ENCODE data around the gene KCNMA1.

Gene KCNMA1

DNA sequence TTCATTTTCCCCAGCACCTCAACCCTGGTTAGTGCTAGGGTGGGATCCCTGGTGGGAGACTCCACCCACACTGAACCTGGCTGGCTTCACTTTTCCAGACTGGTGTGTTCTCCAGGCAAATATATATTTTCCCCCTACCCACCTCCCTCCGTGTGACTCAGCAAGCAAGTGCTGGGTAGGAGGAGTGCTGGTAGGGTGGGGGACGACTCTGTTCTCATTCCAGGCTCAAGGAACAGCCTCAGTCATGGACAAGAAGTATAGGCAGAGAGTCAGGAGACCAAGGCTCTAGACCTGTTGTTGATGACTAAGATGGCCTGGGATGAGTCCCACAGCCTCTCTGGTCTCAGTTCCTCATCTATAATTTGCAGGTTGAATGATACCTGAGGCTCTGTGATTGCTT, 328.1 kb downstream of the KCNMA1 start:
- DNase-seq (ENCODE audit: low read depth in 2 of 3, low spot score in 2 of 3) = no peak

DNA sequence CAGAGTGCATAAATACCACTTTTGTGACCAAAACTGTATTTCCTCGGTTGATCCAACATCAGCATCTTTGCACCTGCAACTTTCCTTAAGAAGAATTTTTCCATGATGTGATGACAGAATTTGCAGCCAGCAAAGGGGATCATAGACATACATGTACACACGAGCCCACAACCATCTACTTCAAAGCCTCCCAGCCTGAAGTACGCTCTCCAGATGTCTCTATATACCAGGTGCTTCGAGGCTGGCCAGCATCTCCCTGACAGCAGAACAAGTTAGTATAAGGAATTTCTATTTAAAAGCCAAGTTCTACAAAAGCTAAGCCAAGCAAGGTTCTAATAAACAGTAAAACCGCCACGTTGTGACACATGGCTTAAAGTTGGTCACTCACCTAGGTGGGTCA, 328.5 kb downstream of the KCNMA1 start:
- no peak for DNase-seq (ENCODE audit: low read depth in 2 of 3, low spot score in 2 of 3)

DNA sequence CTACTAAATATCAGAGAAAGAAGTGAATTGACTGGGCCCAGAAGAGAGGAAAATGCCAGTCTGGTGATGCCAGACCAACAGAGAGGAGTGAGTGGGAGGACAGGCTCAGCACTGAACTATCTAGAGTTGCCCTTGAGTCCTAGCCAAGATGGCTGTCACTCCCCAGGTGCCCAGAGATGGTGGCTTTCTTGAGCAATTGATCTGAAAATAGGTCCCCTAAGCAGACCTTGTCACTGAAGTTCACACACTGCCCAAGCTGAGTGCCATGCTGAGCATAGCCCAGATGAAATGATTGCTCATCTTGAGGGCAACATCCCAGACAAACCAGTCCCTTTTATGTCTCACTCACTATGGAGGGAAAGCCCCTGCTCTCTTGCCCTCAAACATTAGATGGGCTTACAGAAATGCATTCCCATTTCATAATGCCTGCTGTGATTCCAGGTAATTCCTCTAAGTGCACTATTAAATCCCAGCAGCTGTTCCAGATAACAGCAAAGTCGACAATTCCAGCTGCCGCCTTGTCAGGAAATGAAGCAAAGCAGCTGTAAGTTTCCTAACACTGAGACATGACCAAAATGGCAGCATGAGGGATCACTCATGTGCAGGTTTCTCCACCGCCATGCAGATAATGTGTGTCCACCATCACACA, 329.4 kb downstream of the KCNMA1 start:
- no peak for DNase-seq (ENCODE audit: low read depth in 2 of 3, low spot score in 2 of 3)

DNA sequence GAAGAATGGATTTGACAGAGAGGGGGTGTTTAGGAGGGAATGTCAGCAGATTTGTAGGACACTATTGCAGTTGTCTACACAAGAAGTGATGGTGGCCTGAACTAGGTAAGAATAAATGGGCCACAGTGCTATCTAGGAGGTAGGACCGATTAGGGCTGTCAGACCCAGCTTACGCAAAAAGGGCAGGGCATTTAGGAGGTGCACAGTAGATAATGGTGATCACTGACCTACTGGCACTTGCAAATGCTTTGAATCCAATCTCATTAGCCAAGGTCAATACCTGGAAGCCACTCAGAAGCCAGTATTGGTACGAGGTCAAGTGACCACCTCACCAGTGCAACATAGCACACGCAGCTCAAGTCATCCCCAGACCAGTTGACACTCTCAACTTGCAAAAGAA, 330.9 kb downstream of the KCNMA1 start:
- no peak for DNase-seq (ENCODE audit: low read depth in 2 of 3, low spot score in 2 of 3)

DNA sequence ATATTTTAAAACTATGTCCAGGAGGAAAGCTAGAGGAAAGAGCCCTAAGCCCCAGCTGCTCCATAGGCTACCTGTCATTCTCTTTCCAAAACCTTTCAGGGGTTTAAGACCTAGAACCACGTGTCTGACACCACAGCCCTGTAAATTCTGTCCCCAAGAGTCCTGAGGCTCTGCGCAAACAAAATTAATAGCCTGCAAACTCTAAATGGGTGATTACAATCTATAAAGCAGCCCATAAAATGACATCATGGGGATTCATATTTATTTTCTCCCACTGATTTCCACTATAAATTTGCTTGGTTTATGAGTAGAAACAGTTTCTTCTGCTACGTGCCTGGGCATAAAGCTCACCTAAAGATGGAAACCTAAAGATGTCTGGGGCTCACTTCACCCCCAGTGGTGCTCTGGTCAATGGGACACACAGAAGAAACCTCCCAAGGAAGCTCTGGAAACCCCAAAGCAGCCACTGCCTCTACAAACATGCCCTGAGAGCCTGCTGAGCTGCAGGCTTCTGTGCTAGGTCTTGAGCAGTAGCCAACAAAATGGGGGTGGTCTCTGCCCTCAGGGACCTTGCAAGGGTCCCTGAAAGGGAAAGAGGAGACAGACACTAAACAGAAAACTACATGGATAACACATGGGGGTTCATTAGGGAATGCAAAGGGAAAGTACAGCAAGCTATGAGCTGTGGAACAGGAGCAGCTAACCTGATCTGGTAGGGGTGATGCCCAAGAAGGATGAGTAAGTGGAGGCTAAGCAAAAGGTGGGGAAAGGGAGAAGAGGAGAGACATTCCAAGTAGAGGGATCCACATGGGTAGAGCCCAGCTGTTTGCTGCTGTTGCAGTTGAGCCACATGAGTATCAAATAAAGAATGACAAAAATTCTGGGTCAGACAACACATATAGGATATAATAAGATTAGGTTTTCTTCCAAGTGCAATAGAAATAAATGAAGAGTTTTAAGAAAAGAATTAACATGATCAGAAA, 331.7 kb downstream of the KCNMA1 start:
- no peak for DNase-seq (ENCODE audit: low read depth in 2 of 3, low spot score in 2 of 3)

DNA sequence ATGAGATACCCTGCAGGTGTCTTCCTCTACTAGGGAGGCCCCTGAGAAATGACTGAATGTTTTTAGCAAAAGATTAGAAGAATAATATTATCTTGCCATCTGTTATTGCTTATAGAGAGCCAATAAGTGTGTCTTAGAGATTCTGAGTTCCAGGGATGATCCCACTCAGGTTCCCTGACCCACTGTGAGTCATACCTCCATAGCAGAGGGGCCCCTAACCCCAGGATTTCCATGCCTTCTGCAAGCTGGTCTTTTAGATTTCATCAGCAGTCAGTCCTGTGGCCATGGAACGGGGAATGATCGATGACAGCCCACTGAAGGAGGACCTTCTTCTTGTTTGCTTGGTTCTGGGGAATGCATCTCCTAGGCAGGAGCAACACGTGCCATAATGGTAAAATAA, 333.4 kb downstream of the KCNMA1 start:
- DNase-seq (ENCODE audit: low read depth in 2 of 3, low spot score in 2 of 3) = no peak

DNA sequence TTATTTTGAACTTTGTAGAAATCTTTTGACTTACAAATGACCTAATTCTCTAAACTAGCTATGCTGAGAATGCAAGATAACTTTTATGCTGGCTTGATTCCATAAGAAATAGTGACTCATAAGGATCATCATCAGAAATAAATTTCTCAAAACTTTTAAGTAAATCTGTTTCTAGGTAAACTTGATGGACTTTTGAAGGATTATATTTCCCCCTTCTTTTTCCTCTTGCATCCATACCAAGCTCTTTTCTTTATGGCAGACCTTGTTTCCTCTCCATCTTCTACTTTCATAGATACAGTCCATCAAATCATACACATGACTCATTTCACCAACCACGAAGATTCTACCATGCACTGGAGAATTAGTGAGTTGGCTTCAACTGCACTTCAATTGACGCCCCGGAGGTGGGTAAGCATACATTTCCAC, 336.3 kb downstream of the KCNMA1 start:
- no peak for DNase-seq (ENCODE audit: low read depth in 2 of 3, low spot score in 2 of 3)

DNA sequence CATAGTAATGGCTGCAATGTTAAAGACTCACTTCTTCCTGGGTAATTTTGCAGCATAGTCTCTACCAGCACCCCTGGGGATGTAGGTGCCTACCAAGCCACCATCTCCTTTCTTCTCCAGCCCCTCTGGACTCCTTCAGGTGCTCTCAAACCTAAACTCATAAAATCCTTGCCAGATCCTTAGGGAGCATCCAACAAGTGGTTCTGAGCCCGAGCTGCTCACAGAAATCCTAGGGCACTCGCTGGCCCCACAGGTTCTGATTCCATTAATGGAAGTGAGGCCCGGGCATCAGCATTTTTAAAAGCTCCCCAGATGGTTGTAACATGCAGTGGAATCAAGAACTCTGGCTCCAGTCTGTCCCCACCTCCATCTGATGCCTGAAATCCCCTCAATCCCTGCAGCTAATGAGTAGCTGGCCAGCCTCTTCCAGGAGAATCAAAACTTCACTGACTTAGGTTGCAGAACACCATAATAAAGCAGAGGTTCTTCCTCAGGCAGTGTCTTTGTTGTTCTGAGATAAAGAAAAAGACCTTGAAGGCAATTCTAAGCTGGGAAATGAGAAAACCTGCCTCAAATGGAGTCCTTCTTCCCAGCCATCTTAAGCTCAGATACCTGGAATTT, 336.8 kb downstream of the KCNMA1 start:
- no peak for DNase-seq (ENCODE audit: low read depth in 2 of 3, low spot score in 2 of 3)

DNA sequence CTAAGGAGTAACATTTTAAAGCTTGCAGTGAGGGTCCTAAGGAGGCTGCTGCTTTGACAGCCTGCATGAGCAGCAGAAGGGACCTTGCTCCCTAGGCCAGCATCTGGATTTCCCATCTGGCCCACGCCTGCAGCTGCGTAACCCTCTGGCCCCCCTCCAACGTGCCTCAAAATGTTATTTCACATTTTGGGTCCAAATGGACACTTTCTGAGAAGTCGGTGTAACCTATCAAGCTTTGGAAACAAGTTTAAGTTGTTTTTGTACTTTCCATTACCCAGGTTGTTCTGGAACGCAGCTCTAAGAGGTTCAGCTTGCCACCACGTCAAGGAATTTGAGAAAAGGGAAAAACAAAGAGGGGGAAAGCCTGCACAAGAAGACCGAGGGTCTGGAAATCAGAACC, 338.3 kb downstream of the KCNMA1 start:
- DNase-seq (ENCODE audit: low read depth in 2 of 3, low spot score in 2 of 3) = no peak

DNA sequence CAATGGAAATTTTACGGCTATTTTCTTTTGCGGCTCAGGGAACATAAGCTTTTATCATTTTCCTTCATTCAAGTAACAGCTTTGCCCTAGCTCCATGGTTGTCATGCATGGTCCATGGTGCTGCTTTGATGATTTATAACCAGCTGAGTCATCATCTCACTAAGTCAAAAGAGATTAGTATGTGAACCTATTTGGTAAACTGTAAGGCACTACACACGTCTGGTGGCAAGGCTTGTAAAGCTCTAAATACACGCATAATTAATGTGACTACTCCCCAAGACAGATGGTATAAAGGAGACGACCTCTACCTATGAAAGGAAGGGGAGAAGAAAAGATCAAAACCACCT, 340.2 kb downstream of the KCNMA1 start:
- DNase-seq (ENCODE audit: low read depth in 2 of 3, low spot score in 2 of 3) = no peak

DNA sequence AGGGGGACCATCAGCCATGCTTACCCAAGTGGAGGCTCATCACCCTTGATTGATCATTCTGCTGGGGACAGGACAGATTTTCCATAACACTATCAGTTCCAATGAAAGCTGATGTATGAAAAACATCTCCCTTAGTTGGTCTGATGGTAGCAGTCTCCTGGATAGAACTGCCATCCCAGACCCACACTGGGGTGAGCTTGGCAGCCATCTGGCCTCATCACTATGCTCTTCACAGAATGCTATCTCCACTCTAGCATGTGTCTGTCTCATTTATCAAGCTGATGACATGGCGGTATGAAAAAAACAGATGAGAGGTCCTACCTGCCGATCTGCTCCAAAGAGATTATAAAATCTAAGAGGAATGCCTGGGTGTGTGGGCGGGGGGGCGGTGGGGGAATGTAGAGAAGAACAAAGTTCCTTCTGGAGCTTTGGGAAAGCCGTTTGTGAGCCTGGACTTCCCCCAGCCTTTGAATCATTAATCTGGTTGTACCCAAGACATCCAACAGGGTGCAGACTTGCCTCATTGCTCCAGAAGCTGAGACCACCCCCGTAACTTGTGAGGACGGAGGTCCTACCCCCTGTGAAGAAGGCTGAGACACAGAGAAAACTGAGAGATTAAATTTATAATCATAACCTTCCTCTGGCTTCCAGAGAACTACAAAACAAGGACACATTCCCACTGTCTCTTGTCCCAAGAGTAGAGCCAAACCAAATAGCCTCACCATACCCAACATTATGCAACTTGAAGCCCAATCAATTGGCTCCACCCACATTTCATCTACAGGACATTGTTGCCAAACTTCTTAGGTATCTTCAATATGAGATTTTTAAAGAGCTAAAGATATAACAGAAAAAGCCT, 340.8 kb downstream of the KCNMA1 start:
- no peak for DNase-seq (ENCODE audit: low read depth in 2 of 3, low spot score in 2 of 3)

DNA sequence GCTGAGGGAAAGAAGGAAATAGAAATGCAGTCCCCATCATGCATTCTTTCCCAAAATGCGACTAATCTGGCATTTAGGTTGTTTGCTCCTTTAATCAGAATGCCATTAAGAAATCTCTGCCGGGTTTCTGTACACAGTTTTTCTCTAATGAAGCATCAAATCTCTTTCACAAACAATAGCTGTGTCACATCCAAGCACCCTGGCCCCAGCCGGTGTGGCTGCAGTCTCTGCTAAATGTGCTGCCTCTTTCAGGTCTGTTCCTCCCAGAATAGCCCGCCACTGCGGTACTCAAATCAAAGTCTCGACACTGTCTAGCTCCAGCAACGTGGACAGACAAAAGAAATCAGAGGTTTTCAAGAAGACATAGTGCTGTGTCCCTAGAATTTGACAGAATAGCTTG, 343.8 kb downstream of the KCNMA1 start:
- no peak for DNase-seq (ENCODE audit: low read depth in 2 of 3, low spot score in 2 of 3)

DNA sequence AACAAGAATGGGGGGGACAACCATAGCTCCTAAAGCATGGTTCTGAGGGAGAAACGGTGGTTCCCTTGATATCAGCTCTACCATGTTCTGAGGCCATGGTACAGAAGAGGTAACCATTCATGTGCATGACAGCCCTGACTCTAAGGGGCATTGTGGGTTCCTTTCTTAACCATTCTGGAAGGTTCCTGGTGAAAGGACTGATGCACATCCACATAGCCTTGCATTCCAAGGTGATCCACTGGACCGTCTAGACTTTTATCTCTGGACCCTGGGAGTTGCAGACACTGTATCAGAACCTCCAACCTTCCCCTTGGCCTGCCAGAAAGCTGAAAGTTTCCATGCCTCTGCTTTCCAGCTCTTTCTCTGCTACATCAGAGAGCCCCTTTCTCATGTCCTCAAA, 344.3 kb downstream of the KCNMA1 start:
- DNase-seq (ENCODE audit: low read depth in 2 of 3, low spot score in 2 of 3) = no peak

DNA sequence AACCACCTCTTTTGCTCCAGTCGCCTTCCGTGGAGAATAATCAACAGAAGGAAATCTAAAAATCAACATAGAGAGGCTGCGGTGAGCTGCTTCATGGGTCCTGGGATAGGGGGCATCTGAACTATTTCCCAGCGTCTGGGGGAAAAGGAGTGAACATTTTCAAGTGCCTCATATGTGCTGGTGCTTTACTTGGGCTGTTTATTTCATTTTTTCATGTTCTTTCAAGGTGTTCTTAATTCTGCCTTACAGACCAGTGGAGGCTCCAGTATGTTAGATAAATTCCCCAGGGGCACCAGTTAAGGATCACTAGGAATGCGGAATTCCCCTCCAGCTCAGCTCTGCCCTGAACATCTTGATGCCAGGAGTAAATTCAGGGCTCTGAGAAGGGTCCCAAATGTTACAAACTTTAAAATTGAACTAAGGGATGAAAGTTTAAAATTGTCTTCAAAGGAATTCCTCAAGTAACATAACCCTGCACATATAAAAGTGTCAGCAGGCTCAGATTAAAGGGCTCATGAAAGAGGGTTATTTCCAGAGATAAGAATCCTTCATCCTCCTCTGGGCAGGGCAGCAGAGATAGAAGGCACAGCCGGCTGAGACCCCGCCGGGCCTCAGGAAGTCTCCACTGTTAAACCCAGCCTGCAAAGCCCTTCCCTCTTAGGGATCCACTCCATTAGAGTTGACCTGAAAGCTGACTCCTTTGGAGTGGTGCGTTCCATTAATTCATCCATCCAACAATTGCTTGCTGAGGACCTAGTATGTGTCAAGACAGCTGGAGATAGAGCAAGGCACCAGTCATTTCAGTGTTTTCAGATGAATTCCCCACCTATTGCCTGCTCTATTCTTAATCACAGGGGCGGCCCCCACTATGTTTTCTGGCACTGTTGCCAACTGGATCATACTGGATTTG, 345.8 kb downstream of the KCNMA1 start:
- no peak for DNase-seq (ENCODE audit: low read depth in 2 of 3, low spot score in 2 of 3)

DNA sequence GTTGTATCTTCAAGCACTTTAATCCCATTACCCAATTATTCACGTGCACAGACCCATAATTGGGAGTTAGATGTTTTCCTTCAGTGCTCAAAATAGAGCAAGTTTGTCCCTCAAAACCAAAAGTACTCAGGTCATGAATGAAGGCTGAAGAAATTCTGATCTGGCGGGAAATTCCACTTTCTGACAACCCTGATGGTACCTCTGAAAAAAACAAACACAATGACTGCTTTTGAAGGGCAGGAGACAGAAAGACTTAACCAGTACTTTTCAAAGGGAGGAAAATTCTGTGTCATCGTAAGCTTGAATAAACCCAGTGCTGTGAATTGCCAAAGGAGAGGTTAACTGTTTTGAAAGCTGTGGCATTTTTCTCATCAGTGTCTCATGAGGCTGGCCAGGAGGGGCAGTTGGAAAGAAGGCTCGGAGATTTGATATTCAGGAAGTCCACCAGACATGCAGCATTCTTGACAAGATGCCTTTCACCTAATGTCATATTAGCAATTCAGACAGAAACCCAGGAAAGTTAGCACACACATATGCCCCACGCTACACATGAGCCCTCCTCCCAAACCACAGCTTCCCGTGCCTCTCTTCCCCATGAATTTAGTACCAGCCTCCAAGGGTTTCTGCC, 347.0 kb downstream of the KCNMA1 start:
- no peak for DNase-seq (ENCODE audit: low read depth in 2 of 3, low spot score in 2 of 3)

DNA sequence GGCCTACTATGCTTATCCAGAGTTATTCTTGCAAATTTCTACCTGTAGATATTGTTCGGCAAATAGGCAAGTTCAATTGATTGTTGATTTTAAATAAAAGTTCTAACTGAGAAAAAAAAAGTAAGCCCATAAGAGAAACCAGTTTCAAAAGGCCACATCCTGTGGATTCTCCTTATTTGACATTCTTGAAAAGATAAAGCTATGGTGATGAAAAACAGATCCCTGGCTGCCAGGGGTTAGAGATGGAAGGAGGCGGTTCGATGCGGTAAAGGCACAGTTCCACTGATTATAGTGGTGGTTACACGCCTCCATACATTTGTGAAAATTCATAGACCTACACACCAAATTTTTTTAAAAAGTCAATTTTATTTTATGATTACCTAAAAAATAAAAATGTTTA, 347.8 kb downstream of the KCNMA1 start:
- no peak for DNase-seq (ENCODE audit: low read depth in 2 of 3, low spot score in 2 of 3)

DNA sequence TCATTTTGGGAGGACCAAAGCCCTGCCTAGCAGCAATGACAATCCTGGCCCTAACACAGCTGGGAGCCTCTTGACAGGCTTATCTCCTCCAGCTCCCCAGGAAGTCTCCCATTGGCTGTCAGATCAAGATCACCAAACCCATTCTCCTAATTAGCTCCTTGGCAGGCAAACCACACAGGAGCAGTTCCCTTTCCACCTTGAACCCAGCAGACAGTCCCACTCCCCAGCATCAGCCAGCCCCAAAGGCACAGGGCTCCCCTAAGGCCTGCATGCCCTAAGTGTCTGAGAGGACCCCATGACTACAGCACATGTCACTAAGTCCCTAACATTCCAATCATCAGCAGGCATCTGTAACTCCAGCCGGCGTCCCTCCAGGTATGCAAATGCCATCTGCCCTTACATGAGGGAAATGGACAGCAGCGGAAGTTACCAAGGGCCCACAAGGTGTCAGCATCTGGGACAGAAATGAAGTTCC, 348.5 kb downstream of the KCNMA1 start:
- DNase-seq (ENCODE audit: low read depth in 2 of 3, low spot score in 2 of 3) = no peak

DNA sequence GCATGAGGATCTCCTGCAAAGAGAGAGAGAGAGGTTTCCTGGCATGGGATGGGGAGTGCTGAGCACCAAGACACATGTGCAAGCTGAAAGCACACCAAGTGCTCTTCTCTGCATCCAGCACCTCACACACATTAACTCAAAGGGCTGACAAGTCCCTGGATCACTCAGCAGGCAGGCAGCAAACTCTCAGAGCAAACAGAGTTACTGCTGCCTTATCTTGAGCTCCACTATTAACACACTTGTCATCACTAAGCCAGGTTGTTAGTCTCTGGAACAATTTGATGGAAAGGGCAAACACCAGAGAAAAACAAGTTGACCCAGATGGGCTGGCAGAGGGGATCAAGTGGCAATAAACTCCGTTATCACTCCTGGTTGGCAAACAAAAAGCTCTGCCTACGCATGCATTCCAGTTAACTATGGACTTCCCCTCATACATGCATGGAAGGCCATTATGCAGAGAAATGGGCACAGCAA, 349.9 kb downstream of the KCNMA1 start:
- no peak for DNase-seq (ENCODE audit: low read depth in 2 of 3, low spot score in 2 of 3)

Measured in activated CD8-positive, alpha-beta memory T cell treated with anti-CD3 and anti-CD28 coated beads for 48 hours (primary cell).